ENCODE measurements around the gene TSFM.

DNA sequence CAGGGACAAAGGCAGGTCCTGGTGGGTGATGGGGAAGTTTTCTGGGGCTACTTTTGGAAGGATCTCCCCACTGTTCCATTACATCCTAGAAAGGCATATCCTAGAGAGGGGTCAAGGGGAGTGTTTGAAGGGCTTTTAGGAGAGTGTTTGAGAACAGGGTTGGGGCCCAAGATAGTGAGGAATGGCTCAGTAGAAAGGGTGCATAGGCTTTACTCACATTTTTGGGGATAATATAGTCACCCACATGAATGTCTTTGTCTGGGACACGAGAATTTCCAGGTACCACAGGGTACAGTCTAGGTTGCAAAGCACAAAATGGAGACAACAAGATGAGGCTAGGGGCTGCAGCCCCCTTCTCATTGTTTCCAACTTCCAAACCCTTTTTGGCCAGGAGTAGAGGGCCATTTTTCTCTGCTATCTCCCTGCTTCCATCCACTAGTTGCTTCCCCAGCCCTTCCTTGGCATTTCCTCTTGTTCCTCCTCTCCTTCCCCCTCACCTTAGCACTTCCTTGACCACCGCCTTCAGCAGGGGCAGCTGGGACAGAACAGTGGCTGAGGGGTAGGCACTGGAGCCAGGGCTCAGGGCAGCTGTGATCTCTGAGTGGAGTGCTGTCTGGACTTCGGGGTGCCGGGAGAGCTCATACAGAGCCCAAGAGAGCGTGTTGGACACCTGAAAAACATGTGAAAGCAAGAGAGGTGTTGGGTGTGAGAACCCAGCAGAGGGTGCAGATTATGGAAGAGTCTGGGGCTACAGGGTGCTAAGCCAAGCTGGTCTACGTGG is 18.5 kb upstream of the TSFM start:
- TF ChIP-seq, protein P1, sequence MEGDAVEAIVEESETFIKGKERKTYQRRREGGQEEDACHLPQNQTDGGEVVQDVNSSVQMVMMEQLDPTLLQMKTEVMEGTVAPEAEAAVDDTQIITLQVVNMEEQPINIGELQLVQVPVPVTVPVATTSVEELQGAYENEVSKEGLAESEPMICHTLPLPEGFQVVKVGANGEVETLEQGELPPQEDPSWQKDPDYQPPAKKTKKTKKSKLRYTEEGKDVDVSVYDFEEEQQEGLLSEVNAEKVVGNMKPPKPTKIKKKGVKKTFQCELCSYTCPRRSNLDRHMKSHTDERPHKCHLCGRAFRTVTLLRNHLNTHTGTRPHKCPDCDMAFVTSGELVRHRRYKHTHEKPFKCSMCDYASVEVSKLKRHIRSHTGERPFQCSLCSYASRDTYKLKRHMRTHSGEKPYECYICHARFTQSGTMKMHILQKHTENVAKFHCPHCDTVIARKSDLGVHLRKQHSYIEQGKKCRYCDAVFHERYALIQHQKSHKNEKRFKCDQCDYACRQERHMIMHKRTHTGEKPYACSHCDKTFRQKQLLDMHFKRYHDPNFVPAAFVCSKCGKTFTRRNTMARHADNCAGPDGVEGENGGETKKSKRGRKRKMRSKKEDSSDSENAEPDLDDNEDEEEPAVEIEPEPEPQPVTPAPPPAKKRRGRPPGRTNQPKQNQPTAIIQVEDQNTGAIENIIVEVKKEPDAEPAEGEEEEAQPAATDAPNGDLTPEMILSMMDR (IDR thresholded peaks at IDR 0.05), result no peak
- no peak for TF ChIP-seq POLR2AphosphoS5 (IDR thresholded peaks at IDR 0.05; ENCODE audit: insufficient read depth in 1 of 2, low read depth in 1 of 2)
- no peak for TF ChIP-seq POLR2A (IDR thresholded peaks at IDR 0.05)

All from vagina (tissue), 2 donors.